DOHH2 (cell line): ENCODE data around the gene FXR2.
"Not testable (repeated sequence)": the region's sequence is repeated elsewhere in the genome, so short reads cannot be mapped to it uniquely, and the experiment has no call there.

Source experiments
- H3F3A ChIP-seq: fragments of 200-600 bp; sonication (generic), shearing (Covaris generic); 2 replicates; pipeline ENCODE4 v1.6.0; 2016; ENCODE audit warnings: antibody characterized with exemption, mild to moderate bottlenecking; ENCODE audit not compliant: control insufficient read depth, insufficient read depth
- H3K27ac ChIP-seq: fragments of 200-600 bp; sonication (generic); 2 replicates; pipeline ENCODE4 v1.5.1; 2014; ENCODE audit warnings: low read depth, mild to moderate bottlenecking, low read length, moderate library complexity
- H3K27me3 ChIP-seq: fragments of 200-600 bp; sonication (generic); 2 replicates; pipeline ENCODE4 v1.6.1; 2014; ENCODE audit warnings: mild to moderate bottlenecking, low read length, mixed read lengths; ENCODE audit not compliant: control insufficient read depth
- H3K36me3 ChIP-seq: fragments of 200-600 bp; sonication (generic); 2 replicates; pipeline ENCODE4 v1.6.1; 2014; ENCODE audit warnings: mild to moderate bottlenecking, low read length, moderate library complexity, mixed read lengths; ENCODE audit not compliant: control insufficient read depth
- H3K4me1 ChIP-seq: fragments of 200-600 bp; sonication (generic); 2 replicates; pipeline ENCODE4 v1.6.1; 2014; ENCODE audit warnings: mild to moderate bottlenecking, low read length, mixed read lengths; ENCODE audit not compliant: control insufficient read depth
- H3K4me2 ChIP-seq: fragments of 200-600 bp; sonication (generic); 2 replicates; pipeline ENCODE4 v1.6.0; 2014; ENCODE audit warnings: mild to moderate bottlenecking, low read length, moderate library complexity
- H3K4me3 ChIP-seq: fragments of 200-600 bp; sonication (generic); 2 replicates; pipeline ENCODE4 v1.5.1; 2014; ENCODE audit warnings: mild to moderate bottlenecking, low read length, mixed read lengths
- H3K79me2 ChIP-seq: fragments of 200-600 bp; sonication (generic); 2 replicates; pipeline ENCODE4 v1.6.1; 2014; ENCODE audit warnings: mild to moderate bottlenecking, low read length, mixed read lengths; ENCODE audit not compliant: control insufficient read depth
- H3K9me2 ChIP-seq: fragments of 200-600 bp; sonication (generic); replicated peaks from 2 replicates; pipeline ENCODE4 v1.6.1; 2014; ENCODE audit warnings: mild to moderate bottlenecking, low read length, mixed read lengths; ENCODE audit not compliant: control insufficient read depth
- H3K9me3 ChIP-seq: fragments of 200-600 bp; sonication (generic); 2 replicates; pipeline ENCODE4 v1.6.1; 2014; ENCODE audit warnings: antibody characterized with exemption, low read length, mixed read lengths; ENCODE audit not compliant: control insufficient read depth, insufficient read depth
- H4K20me1 ChIP-seq: fragments of 200-600 bp; sonication (generic); 2 replicates; pipeline ENCODE4 v1.6.0; 2014; ENCODE audit warnings: low read depth, mild to moderate bottlenecking, antibody characterized with exemption, low read length, moderate library complexity; ENCODE audit not compliant: control insufficient read depth, insufficient read depth
- CTCF ChIP-seq: fragments of 200-600 bp; sonication (generic); IDR thresholded peaks from one replicate; pipeline ENCODE4 v1.5.1; 2014; ENCODE audit warnings: antibody characterized with exemption, mild to moderate bottlenecking, low read depth, low read length; ENCODE audit not compliant: poor library complexity, severe bottlenecking
- EZH2phosphoT487 ChIP-seq: fragments of 200-600 bp; sonication (generic); IDR thresholded peaks from 2 replicates; pipeline ENCODE4 v1.6.1; 2017; ENCODE audit warnings: borderline replicate concordance, mild to moderate bottlenecking, antibody characterized with exemption, low read length, moderate library complexity, mixed read lengths

FXR2 gene

GRCh38 chr17:7610641-7611040 lies 4.1 kb downstream of the FXR2 start:
- Histone ChIP-seq H3K4me2 (no peak overlapping the region), H3K9me2 (no peaks in the 10 kb centered on the region), H3F3A (no peaks in the 10 kb centered on the region), H4K20me1 (peaks cover 6% of the 10 kb centered on the region; the same call in 1 of the 2 replicates), H3K79me2 (peaks cover 60% of the 10 kb centered on the region), H3K4me1 (peaks cover 23% of the 10 kb centered on the region), H3K27me3 (no peaks in the 10 kb centered on the region), H3K4me3 (no peak overlapping the region), H3K36me3 (peaks cover 44% of the 10 kb centered on the region), H3K9me3 (no peaks in the 10 kb centered on the region), H3K27ac (no peak overlapping the region)
- TF ChIP-seq EZH2phosphoT487 (no peak), CTCF (no peak)

- Histone ChIP-seq H3K79me2 (peaks cover 29% of the 10 kb centered on the region), H4K20me1 (no peaks in the 10 kb centered on the region; the same call in 1 of the 2 replicates), H3K9me2 (no peaks in the 10 kb centered on the region), H3K36me3 (peaks cover 51% of the 10 kb centered on the region), H3K4me1 (no peaks in the 10 kb centered on the region), H3K27me3 (no peaks in the 10 kb centered on the region), H3K4me3 (no peak overlapping the region), H3K4me2 (no peak overlapping the region), H3K27ac (no peak overlapping the region), H3K9me3 (no peaks in the 10 kb centered on the region), H3F3A (no peaks in the 10 kb centered on the region)
- TF ChIP-seq EZH2phosphoT487 = no peak
- TF ChIP-seq CTCF = no peak
Observed at GRCh38 chr17:7606280-7606679, 8.4 kb downstream of the FXR2 start.

GRCh38 chr17:7597561-7597960 lies 17.1 kb downstream of the FXR2 start:
- not testable (repeated sequence) for H4K20me1 ChIP-seq, H3K4me1 ChIP-seq, H3K27me3 ChIP-seq, H3K9me2 ChIP-seq, H3K9me3 ChIP-seq, H3K79me2 ChIP-seq, H3K4me2 ChIP-seq, H3K27ac ChIP-seq, H3K4me3 ChIP-seq, H3F3A ChIP-seq
- H3K36me3 ChIP-seq = peaks cover 73% of the 10 kb centered on the region

- no peak overlapping the region for H3K4me3 ChIP-seq
- H3K4me2 ChIP-seq = no peak overlapping the region
- no peaks in the 10 kb centered on the region for H3K4me1 ChIP-seq
- no peaks in the 10 kb centered on the region for H4K20me1 ChIP-seq
- H3K27me3 ChIP-seq = no peaks in the 10 kb centered on the region
- peaks cover 82% of the 10 kb centered on the region for H3K36me3 ChIP-seq
- TF ChIP-seq CTCF = no peak
- no peak for TF ChIP-seq EZH2phosphoT487
- H3K27ac ChIP-seq = no peak overlapping the region
- H3F3A ChIP-seq = peaks cover 3% of the 10 kb centered on the region; the same call in 1 of the 2 replicates
- no peaks in the 10 kb centered on the region for H3K9me3 ChIP-seq
- no peaks in the 10 kb centered on the region for H3K79me2 ChIP-seq
- no peaks in the 10 kb centered on the region for H3K9me2 ChIP-seq
Observed at GRCh38 chr17:7593296-7593695, 21.4 kb downstream of the FXR2 start.
